Sigmoid colon (tissue), 7 donors: Measurements from ENCODE around the gene EMC9. TPM values are rescaled to one million over a fixed set of nuclear protein-coding genes. Genes with fewer than 3 reads are reported as not detected.
A peak's percentile ranks its signal among the peaks of the same experiment; 100 is the strongest.

Experiments
- DNase-seq: peaks from one replicate; pipeline ENCODE4 v3.0.0-alpha.2; 2019
- H3K27ac ChIP-seq, 4 donors: fragments of 200-600 bp; sonication (generic); one replicate each; pipeline ENCODE4 v1.5.1; 2016 to 2019; ENCODE audit warnings: mild to moderate bottlenecking in 1 of 4
- H3K27me3 ChIP-seq, 3 donors: fragments of 200-600 bp; sonication (generic); one replicate each; pipeline ENCODE4 v1.5.1; 2019; ENCODE audit warnings: mild to moderate bottlenecking in 1 of 3
- H3K36me3 ChIP-seq, 4 donors: fragments of 200-600 bp; sonication (generic); one replicate each; pipeline ENCODE4 v1.5.1; 2016 to 2019
- H3K4me1 ChIP-seq, 4 donors: fragments of 200-600 bp; sonication (generic); one replicate each; pipeline ENCODE4 v1.5.1; 2017 to 2019
- H3K4me3 ChIP-seq, 4 donors: fragments of 200-600 bp; sonication (generic); one replicate each; pipeline ENCODE4 v1.5.1; 2017 to 2019; ENCODE audit warnings: mild to moderate bottlenecking in 2 of 4, moderate library complexity in 1 of 4
- H3K9me3 ChIP-seq, 4 donors: fragments of 200-600 bp in 3 of 4; sonication (generic) in 3 of 4; one replicate each; pipeline versions ENCODE4 v1.5.1 to v1.6.1; 2013 to 2019
- CTCF ChIP-seq, 4 experiments: fragments of 450-650 bp in 3 of 4; fragments of 200-600 bp in 1 of 4; IDR thresholded peaks; one replicate each; pipeline ENCODE4 v1.5.1; 2016 to 2019; ENCODE audit warnings: antibody characterized with exemption in 4 of 4, mild to moderate bottlenecking in 3 of 4, moderate library complexity in 2 of 4
- EP300 ChIP-seq, 4 donors: sonication (generic); formaldehyde crosslinking; IDR thresholded peaks; one replicate each; pipeline ENCODE4 v1.6.1; 2017; ENCODE audit warnings: antibody characterized with exemption in 4 of 4
- POLR2A ChIP-seq, 2 donors: fragments of 450-650 bp; IDR thresholded peaks; one replicate each; pipeline ENCODE4 v1.6.1; 2016; ENCODE audit warnings: antibody characterized with exemption in 2 of 2, mild to moderate bottlenecking in 2 of 2, moderate library complexity in 2 of 2
- POLR2AphosphoS5 ChIP-seq, 4 donors: sonication (generic); formaldehyde crosslinking; IDR thresholded peaks; one replicate each; pipeline ENCODE4 v1.6.1; 2017; ENCODE audit warnings: antibody characterized with exemption in 4 of 4
- WGBS, 2 donors: extraction: QIAGEN DNeasy Blood & Tissue Kit; methylation state at CpG; one replicate each; pipeline ENCODE4 v1.1.7; 2013; 5-methylcytosine and 5-hydroxymethylcytosine counted together
- intact Hi-C: fragments of 100-400 bp; cut with DNase I; formaldehyde crosslinking; loops from one replicate; pipeline ENCODE4 v1.15.1; 2023
- polyA plus RNA-seq, 3 donors: library from polyadenylated mRNA; stranded (reverse); fragments of 200-250 nt; gene quantifications; one replicate each; pipeline ENCODE4 v1.2.3, GENCODE V29; 2013
- total RNA-seq, 4 donors: library from RNA; depleted of rRNA; stranded (reverse); fragments of >200 nt; gene quantifications; one replicate each; pipeline ENCODE4 v1.1.0, GENCODE V29; 2016
- donor health status: healthy with polysubstance abuse.
- donor health status: Bipolar disorder and iron deficiency.
- donor health status: healthy.

EMC9 gene
- total and polyA plus RNA-seq, 7 donors, result 5.0 to 37.2 (median 20.6) TPM

- peaks cover 0 to 31% (median 26%) of the 10 kb centered on the region in 4 donors for H3K4me1 ChIP-seq
- H3K36me3 ChIP-seq, result peaks cover 0 to 65% (median 36%) of the 10 kb centered on the region in 4 donors
- H3K27me3 ChIP-seq, result no peaks in the 10 kb centered on the region
- H3K4me3 ChIP-seq, result no peak overlapping the region
- H3K9me3 ChIP-seq, result no peaks in the 10 kb centered on the region
- 96 to 97% methylated on average over 7 of the region's 7 CpGs for WGBS, 2 donors
- intact Hi-C loops, result no loop called here
- no peak for DNase-seq
- H3K27ac ChIP-seq, result no peak overlapping the region
- TF ChIP-seq POLR2AphosphoS5 (IDR thresholded peaks at IDR 0.05) (no peak), EP300 (IDR thresholded peaks at IDR 0.05) (no peak), POLR2A (IDR thresholded peaks at IDR 0.05) (no peak), CTCF (IDR thresholded peaks at IDR 0.05) (no peak)
Measured at GRCh38 chr14:24185026-24185425, 43.6 kb upstream of the EMC9 start.

GRCh38 chr14:24184104-24184970 is 42.9 kb upstream of the EMC9 start:
- intact Hi-C loops, result no loop called here
- Histone ChIP-seq H3K9me3 (no peaks in the 10 kb centered on the region), H3K4me1 (peaks cover 0 to 38% (median 33%) of the 10 kb centered on the region in 4 donors), H3K27ac (no peak overlapping the region), H3K36me3 (peaks cover 0 to 64% (median 36%) of the 10 kb centered on the region in 4 donors), H3K27me3 (no peaks in the 10 kb centered on the region), H3K4me3 (no peak overlapping the region)
- TF ChIP-seq POLR2AphosphoS5 (IDR thresholded peaks at IDR 0.05) (no peak), EP300 (IDR thresholded peaks at IDR 0.05) (no peak), POLR2A (IDR thresholded peaks at IDR 0.05) (no peak), CTCF (IDR thresholded peaks at IDR 0.05) (no peak)
- no peak for DNase-seq
- 89 to 91% methylated on average over 19 of the region's 19 CpGs for WGBS, 2 donors

DNA sequence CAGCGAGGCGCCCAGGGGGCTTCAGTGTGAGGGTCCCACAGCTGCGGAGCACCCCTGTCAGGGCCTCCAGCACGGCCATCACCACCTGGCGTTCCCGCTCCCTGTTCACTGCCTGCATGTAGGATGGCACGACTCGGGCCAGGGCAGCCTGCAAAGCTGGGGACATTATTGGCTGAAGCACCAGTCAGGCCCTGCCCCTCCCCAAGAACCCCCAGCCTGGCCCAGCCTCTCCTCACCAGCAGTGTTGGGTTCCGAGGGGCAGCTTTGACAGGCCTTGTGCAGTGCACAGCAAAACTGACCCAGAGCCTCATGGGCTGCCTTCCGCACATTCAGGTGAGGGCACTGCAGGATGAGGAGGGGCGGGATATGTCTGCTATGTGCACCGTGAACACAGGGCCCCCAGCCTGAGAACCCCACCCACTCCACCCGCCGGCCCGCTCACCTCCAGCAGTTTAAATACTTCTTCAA is 41.7 kb upstream of the EMC9 start:
- Histone ChIP-seq H3K27me3 (no peaks in the 10 kb centered on the region), H3K4me1 (peaks cover 0 to 32% (median 30%) of the 10 kb centered on the region in 4 donors), H3K9me3 (no peaks in the 10 kb centered on the region), H3K36me3 (peaks cover 0 to 74% (median 42%) of the 10 kb centered on the region in 4 donors), H3K27ac (no peak overlapping the region), H3K4me3 (no peak overlapping the region)
- 95% methylated on average over 15 of the region's 15 CpGs for WGBS, 2 donors
- TF ChIP-seq POLR2AphosphoS5 (IDR thresholded peaks at IDR 0.05) (no peak), EP300 (IDR thresholded peaks at IDR 0.05) (no peak), POLR2A (IDR thresholded peaks at IDR 0.05) (no peak), CTCF (IDR thresholded peaks at IDR 0.05) (no peak)
- intact Hi-C loops, result no loop called here
- no peak for DNase-seq

- WGBS, 2 donors, result 91 to 92% methylated on average over 14 of the region's 14 CpGs
- no peak for DNase-seq
- peaks cover 0 to 80% (median 42%) of the 10 kb centered on the region in 4 donors for H3K36me3 ChIP-seq
Measured at GRCh38 chr14:24182110-24182882, 40.9 kb upstream of the EMC9 start.

More at GRCh38 chr14:24182110-24182882, 40.9 kb upstream of the EMC9 start:
- no peaks in the 10 kb centered on the region for H3K27me3 ChIP-seq
- peak overlapping the region in 2 of 4 donors; percentile 88 to 93 for H3K27ac ChIP-seq
- intact Hi-C loops, result no loop called here
- H3K4me1 ChIP-seq, result peaks cover 0 to 25% (median 22%) of the 10 kb centered on the region in 4 donors
- TF ChIP-seq CTCF (IDR thresholded peaks at IDR 0.05), result no peak
- no peak for TF ChIP-seq POLR2AphosphoS5 (IDR thresholded peaks at IDR 0.05)
- no peak for TF ChIP-seq POLR2A (IDR thresholded peaks at IDR 0.05)
- TF ChIP-seq EP300 (IDR thresholded peaks at IDR 0.05), result no peak
- no peaks in the 10 kb centered on the region for H3K9me3 ChIP-seq
- H3K4me3 ChIP-seq, result no peak overlapping the region
